ENCODE measurements around the gene FOXB2.

FOXB2 gene

GRCh38 chr9:77018058-77018968 lies 1.1 kb upstream of the FOXB2 start:
- POLR2A ChIA-PET = no interaction called here
- no peak for TF ChIP-seq CTCF (IDR thresholded peaks at IDR 0.05; ENCODE audit: control extremely low read depth, extremely low read depth, low read depth, missing control alignments)
- peak; percentile 12 for DNase-seq (ENCODE audit: extremely low spot score)
- CTCF ChIA-PET = no interaction called here

DNA sequence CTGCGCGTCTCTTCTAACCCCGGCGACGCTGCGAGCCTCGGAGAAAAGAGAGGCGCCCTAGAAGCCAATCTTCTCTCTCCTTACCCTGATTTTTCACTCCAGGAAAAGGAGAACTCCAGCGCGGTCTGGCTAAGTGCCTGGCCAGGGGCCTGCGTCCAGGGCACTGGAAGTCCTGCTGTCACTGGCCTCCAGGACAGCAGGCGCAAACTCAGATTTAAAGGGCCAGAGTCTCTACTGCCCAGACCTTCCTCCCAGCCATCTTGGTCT lies 553 bp upstream of the FOXB2 start:
- POLR2A ChIA-PET = no interaction called here
- CTCF ChIA-PET = no interaction called here

DNA sequence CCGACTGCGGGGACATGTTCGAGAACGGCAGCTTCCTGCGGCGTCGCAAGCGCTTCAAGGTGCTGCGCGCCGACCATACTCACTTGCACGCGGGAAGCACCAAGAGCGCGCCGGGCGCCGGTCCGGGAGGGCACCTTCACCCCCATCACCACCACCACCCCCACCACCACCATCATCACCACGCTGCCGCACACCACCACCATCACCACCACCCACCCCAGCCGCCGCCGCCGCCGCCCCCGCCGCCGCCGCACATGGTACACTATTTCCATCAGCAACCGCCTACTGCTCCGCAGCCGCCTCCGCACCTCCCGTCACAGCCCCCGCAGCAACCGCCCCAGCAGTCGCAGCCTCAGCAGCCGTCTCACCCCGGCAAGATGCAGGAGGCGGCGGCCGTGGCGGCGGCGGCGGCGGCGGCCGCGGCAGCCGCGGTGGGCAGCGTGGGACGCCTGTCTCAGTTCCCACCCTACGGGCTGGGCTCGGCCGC lies 514 bp downstream of the FOXB2 start:
- ChIA-PET CTCF (no interaction called here), POLR2A (no interaction called here)
- DNase-seq (ENCODE audit: extremely low spot score) = no peak
- no peak for TF ChIP-seq CTCF (IDR thresholded peaks at IDR 0.05; ENCODE audit: control extremely low read depth, extremely low read depth, low read depth, missing control alignments)

More for the DNA sequence above, 553 bp upstream of the FOXB2 start:
- no peak for TF ChIP-seq CTCF (IDR thresholded peaks at IDR 0.05; ENCODE audit: control extremely low read depth, extremely low read depth, low read depth, missing control alignments)
- peak; percentile 14 for DNase-seq (ENCODE audit: extremely low spot score)

- DNase-seq (ENCODE audit: extremely low spot score) = peak; percentile 20
- POLR2A ChIA-PET = no interaction called here
Observed at GRCh38 chr9:77020413-77021290, 1.2 kb downstream of the FOXB2 start.

DNA sequence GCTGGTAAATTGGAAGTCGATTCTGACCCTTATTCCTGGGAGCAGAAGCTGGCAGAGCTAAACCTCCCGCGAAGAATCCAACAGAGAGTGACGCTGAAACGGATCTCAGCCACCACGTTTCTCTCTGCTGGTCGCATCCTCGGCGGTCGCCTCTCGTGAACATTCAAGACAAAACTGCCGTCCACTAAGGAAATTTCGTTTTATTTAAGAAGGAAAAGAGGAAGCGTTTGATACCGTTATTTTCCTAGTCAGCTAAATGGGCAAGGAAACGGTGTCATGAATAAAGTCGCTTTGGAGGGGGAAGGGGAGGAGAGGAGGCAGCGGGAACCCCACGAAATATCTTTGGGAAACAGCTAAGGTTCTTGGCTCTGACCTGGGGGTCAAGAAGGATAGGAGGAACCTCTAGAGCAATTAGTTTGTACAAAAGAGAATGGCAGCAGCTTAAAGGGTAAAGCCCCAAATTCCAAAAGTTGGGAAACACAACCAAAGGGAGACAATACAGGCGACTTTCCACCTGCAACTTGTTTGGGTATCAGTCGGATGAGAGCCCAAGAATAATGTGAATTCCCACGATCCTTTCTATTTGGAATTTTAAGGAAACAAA lies 1.9 kb downstream of the FOXB2 start:
- CTCF ChIA-PET = no interaction called here
- POLR2A ChIA-PET = no interaction called here
- no peak for DNase-seq (ENCODE audit: extremely low spot score)

More at GRCh38 chr9:77020413-77021290, 1.2 kb downstream of the FOXB2 start:
- CTCF ChIA-PET = no interaction called here
- no peak for TF ChIP-seq CTCF (IDR thresholded peaks at IDR 0.05; ENCODE audit: control extremely low read depth, extremely low read depth, low read depth, missing control alignments)

More for the DNA sequence above, 1.9 kb downstream of the FOXB2 start:
- TF ChIP-seq CTCF (IDR thresholded peaks at IDR 0.05; ENCODE audit: control extremely low read depth, extremely low read depth, low read depth, missing control alignments) = no peak

Measured in GM10248 (cell line).